Esophagus (tissue), 2 donors: ENCODE results near the gene R3HDM2. TPM values are rescaled to one million over a fixed set of nuclear protein-coding genes. Genes with fewer than 3 reads are reported as not detected.

Experiments used
- H3K27ac ChIP-seq, 2 donors: one replicate each; pipeline ENCODE4 v1.5.1; 2013; ENCODE audit warnings: low read depth in 2 of 2, mild to moderate bottlenecking in 2 of 2, inconsistent platforms in 1 of 2, low read length in 1 of 2, moderate library complexity in 1 of 2
- H3K27me3 ChIP-seq, 2 donors: one replicate each; pipeline ENCODE4 v1.6.1; 2013; ENCODE audit warnings: low read length in 2 of 2, control low read depth in 1 of 2, mild to moderate bottlenecking in 1 of 2; ENCODE audit not compliant: insufficient read depth in 2 of 2, control insufficient read depth in 1 of 2
- H3K36me3 ChIP-seq, 2 donors: one replicate each; pipeline ENCODE4 v1.6.1; 2013; ENCODE audit warnings: low read length in 1 of 2; ENCODE audit not compliant: control insufficient read depth in 2 of 2, insufficient read depth in 2 of 2
- H3K4me1 ChIP-seq, 2 donors: one replicate each; pipeline ENCODE4 v1.6.1; 2013; ENCODE audit warnings: low read length in 1 of 2; ENCODE audit not compliant: control insufficient read depth in 2 of 2, insufficient read depth in 2 of 2
- H3K4me3 ChIP-seq, 2 donors: one replicate each; pipeline ENCODE4 v1.5.1; 2013; ENCODE audit warnings: low read length in 2 of 2, mild to moderate bottlenecking in 2 of 2, low read depth in 1 of 2, moderate library complexity in 1 of 2
- H3K9me3 ChIP-seq, 2 donors: one replicate each; pipeline ENCODE4 v1.6.1; 2013; ENCODE audit warnings: mild to moderate bottlenecking in 2 of 2, low read depth in 1 of 2, low read length in 1 of 2, moderate library complexity in 1 of 2; ENCODE audit not compliant: control insufficient read depth in 2 of 2, insufficient read depth in 1 of 2
- WGBS, 2 donors: extraction: QIAGEN DNeasy Blood & Tissue Kit; methylation state at CpG; one replicate each; pipeline ENCODE4 v1.1.7; 2013; 5-methylcytosine and 5-hydroxymethylcytosine counted together
- polyA plus RNA-seq, 2 donors: library from polyadenylated mRNA; stranded (reverse); fragments of 200-250 nt; gene quantifications; one replicate each; pipeline ENCODE4 v1.2.3, GENCODE V29; 2013
- donor health status: healthy with polysubstance abuse.
- donor health status: Bipolar disorder and iron deficiency.

Gene R3HDM2
- polyA plus RNA-seq, 2 donors: 10.4 to 12.4 TPM

- no peak overlapping the region for H3K4me3 ChIP-seq
- peaks cover 6 to 28% of the 10 kb centered on the region in 2 donors for H3K36me3 ChIP-seq
- no peaks in the 10 kb centered on the region for H3K9me3 ChIP-seq
- H3K4me1 ChIP-seq: no peaks in the 10 kb centered on the region
- 95 to 100% methylated on average over 1 of the region's 1 CpG for WGBS, 2 donors
- H3K27ac ChIP-seq: no peak overlapping the region
- H3K27me3 ChIP-seq: no peaks in the 10 kb centered on the region
Measured at GRCh38 chr12:57270966-57271470, 159.8 kb downstream of the R3HDM2 start.

DNA sequence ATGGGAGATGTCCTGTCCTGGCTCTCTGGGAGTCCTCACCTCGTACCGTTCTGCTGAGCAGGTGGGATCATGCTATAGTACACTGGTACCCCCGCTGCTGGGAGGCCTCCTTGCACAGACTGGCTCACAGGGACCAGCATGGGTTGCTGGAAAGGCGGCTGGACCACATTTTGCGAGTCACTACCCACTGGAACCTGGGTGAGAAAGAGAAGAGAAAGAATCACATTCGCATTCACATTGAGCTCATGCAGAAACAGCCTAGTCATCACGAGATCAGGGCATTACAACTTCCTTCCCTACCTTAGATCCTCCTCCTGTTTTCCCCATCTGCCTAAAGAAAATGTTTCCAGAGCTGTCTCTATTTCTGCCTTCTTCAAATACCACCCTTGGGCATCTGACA is 162.6 kb downstream of the R3HDM2 start:
- WGBS, 2 donors: 85 to 90% methylated on average over 7 of the region's 7 CpGs
- no peaks in the 10 kb centered on the region for H3K9me3 ChIP-seq
- H3K4me1 ChIP-seq: no peaks in the 10 kb centered on the region

DNA sequence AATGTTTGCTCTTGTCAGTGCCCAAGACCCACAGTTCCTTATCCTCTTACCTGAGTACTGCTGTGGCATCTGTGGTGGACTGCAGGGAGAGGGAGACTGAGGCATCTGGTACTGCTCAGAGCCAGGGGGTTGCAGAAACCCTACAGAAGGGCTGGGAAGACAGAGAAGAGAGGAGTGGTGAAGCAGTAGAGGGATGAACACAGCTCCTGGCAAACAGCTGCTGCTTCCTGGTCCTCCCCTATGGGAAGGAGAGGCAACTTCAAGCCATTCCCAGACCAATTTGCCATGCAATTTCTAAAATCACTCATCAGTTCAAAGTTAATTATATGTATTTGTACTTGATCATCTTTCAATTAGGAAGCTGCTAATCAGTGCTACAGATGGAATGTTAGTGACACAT is 164.2 kb downstream of the R3HDM2 start:
- Histone ChIP-seq H3K27me3 (no peaks in the 10 kb centered on the region), H3K4me3 (no peak overlapping the region), H3K4me1 (no peaks in the 10 kb centered on the region), H3K27ac (no peak overlapping the region), H3K36me3 (peaks cover 6 to 26% of the 10 kb centered on the region in 2 donors), H3K9me3 (no peaks in the 10 kb centered on the region)

More for the DNA sequence above, 162.6 kb downstream of the R3HDM2 start:
- Histone ChIP-seq H3K4me3 (no peak overlapping the region), H3K27me3 (no peaks in the 10 kb centered on the region), H3K27ac (no peak overlapping the region), H3K36me3 (peaks cover 6 to 28% of the 10 kb centered on the region in 2 donors)

DNA sequence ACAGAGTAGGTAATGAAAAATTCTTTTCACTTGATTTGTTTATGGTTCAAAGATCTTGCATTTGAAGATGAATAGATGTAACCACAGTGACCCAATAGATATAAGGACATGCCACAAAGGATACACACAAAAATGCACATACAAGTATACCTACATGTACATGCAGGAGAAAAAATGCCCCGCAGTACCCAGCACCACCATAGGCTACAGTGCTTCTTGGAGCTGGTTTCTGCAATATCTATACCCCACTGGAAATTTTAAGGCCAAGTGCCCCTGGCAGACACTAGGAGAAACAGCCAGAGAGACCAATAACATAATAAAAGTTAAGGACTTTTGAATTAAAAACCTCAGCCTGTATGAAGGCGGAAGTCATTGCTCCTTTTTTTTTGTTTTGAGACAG is 167.7 kb downstream of the R3HDM2 start:
- Histone ChIP-seq H3K9me3 (no peaks in the 10 kb centered on the region), H3K4me1 (no peaks in the 10 kb centered on the region), H3K27me3 (no peaks in the 10 kb centered on the region), H3K36me3 (peaks cover 3 to 26% of the 10 kb centered on the region in 2 donors), H3K27ac (no peak overlapping the region), H3K4me3 (no peak overlapping the region)
- 90 to 93% methylated on average over 2 of the region's 2 CpGs for WGBS, 2 donors

GRCh38 chr12:57262126-57262822 is 168.6 kb downstream of the R3HDM2 start:
- 89 to 95% methylated on average over 3 of the region's 3 CpGs for WGBS, 2 donors
- H3K27ac ChIP-seq: no peak overlapping the region
- H3K9me3 ChIP-seq: no peaks in the 10 kb centered on the region
- H3K4me3 ChIP-seq: no peak overlapping the region
- peaks cover 3 to 28% of the 10 kb centered on the region in 2 donors for H3K36me3 ChIP-seq
- no peaks in the 10 kb centered on the region for H3K4me1 ChIP-seq
- no peaks in the 10 kb centered on the region for H3K27me3 ChIP-seq

DNA sequence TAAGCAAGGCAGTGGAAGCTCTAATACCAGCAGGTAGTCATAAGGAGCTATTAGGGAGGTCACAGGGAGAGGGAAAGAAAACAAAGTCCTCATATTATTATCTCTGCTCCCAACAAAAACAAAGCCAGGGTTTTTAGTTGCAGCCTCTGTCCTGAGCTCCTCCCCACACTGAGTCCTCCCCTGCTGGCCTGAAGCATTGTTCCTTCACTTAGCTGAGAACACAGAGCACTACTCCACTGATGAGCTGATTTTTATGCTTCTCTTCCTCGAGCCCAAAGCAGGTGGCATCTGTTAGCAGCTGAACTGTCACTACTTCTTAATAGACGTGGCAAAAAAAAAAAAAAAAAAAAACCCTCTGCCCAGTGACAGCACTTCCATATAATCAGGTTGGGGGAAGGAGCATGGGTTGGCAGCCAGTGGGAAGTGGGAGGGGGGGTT is 169.4 kb downstream of the R3HDM2 start:
- 72 to 75% methylated on average over 2 of the region's 2 CpGs for WGBS, 2 donors
- Histone ChIP-seq H3K27me3 (no peaks in the 10 kb centered on the region), H3K4me1 (no peaks in the 10 kb centered on the region), H3K9me3 (no peaks in the 10 kb centered on the region), H3K4me3 (no peak overlapping the region), H3K36me3 (peaks cover 3 to 25% of the 10 kb centered on the region in 2 donors), H3K27ac (no peak overlapping the region)

DNA sequence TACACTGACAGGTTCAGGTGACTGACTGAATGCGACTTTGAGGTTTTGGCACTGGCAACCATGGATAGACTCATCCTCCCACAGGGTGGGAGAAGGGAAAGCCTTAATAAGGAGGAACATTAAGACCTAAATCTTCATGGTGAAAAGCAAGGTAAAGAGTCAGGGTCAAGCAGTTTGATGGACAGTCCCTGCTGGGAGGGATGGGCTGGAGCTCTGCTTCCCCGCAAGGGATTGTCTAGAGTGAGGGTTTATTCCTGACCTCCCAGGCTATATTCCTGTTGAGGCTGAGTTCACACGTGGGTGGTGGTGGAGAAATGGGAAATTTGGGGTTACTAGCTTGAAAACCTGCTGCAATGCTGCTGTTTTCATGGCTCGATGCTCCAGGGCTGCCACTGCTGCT is 170.5 kb downstream of the R3HDM2 start:
- Histone ChIP-seq H3K36me3 (peaks cover 8 to 31% of the 10 kb centered on the region in 2 donors), H3K9me3 (no peaks in the 10 kb centered on the region), H3K4me3 (no peak overlapping the region), H3K4me1 (no peaks in the 10 kb centered on the region), H3K27ac (no peak overlapping the region), H3K27me3 (no peaks in the 10 kb centered on the region)
- WGBS, 2 donors: 89 to 91% methylated on average over 4 of the region's 4 CpGs

DNA sequence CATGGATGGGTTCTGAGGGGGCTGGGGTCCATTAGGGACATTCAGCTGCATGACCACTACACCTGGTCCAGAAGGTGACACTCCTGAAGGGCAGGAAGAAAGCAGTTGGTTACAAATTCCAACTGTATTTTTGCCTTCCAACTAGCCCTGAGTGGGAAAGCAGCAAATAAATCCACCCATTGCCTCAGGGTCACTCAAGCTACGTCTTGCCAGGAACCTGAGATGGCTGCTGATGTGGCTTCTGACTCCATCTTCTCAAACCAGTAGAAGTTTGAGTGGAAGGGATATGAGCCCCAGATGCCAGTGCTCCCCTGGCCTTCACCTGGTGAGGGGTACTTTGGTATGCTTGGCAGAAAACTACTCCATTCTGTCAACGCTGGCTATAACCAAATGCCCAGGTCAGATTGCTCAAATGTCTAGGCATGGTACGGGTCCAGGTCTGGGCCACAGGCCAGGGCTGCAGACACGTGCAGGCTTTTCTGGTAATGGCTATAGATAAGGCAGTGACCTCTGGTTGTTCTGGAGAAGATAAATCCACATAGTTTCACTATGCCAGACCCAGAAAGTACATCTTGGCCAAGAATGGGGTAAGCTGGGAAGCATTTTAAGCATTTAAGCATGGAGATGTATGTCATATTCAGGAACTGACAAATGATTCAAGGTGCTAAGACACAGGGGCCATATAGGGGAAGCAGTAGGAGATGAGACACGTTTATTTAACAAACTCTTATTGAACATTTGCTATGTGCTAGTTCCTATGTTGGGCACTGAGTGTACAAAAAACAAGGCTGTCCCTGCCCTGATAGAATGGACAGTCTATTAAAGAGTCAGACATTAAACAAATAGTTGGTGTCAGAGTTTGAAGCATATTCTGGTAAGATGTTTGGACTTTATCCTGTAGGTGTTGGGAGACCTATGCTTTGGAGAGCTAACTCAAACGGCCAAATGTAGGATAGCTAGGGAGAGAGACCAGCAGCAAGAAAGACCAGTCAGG is 171.6 kb downstream of the R3HDM2 start:
- H3K27ac ChIP-seq: no peak overlapping the region
- 67 to 69% methylated on average over 6 of the region's 6 CpGs for WGBS, 2 donors
- no peak overlapping the region for H3K4me3 ChIP-seq
- H3K4me1 ChIP-seq: no peaks in the 10 kb centered on the region
- peaks cover 8 to 36% of the 10 kb centered on the region in 2 donors for H3K36me3 ChIP-seq
- H3K9me3 ChIP-seq: no peaks in the 10 kb centered on the region
- no peaks in the 10 kb centered on the region for H3K27me3 ChIP-seq

- H3K27ac ChIP-seq: no peak overlapping the region
- H3K27me3 ChIP-seq: no peaks in the 10 kb centered on the region
- H3K4me3 ChIP-seq: no peak overlapping the region
- peaks cover 8 to 28% of the 10 kb centered on the region in 2 donors for H3K36me3 ChIP-seq
- no peaks in the 10 kb centered on the region for H3K4me1 ChIP-seq
- 88 to 90% methylated on average over 6 of the region's 6 CpGs for WGBS, 2 donors
- H3K9me3 ChIP-seq: no peaks in the 10 kb centered on the region
Measured at GRCh38 chr12:57255916-57256315, 174.9 kb downstream of the R3HDM2 start.
